Measurements from ENCODE around the gene MAP3K10.

The MAP3K10 gene

GRCh38 chr19:40251991-40252390 lies 60.8 kb downstream of the MAP3K10 start:
- no peak for FAIRE-seq

GRCh38 chr19:40252395-40252794 lies 61.2 kb downstream of the MAP3K10 start:
- no peak for FAIRE-seq

GRCh38 chr19:40253611-40254092 lies 62.4 kb downstream of the MAP3K10 start:
- FAIRE-seq = no peak

GRCh38 chr19:40254714-40255418 lies 63.6 kb downstream of the MAP3K10 start:
- no peak for FAIRE-seq

- FAIRE-seq = no peak
Observed at GRCh38 chr19:40255619-40256166, 64.5 kb downstream of the MAP3K10 start.

- FAIRE-seq = no peak
Observed at GRCh38 chr19:40256512-40256911, 65.3 kb downstream of the MAP3K10 start.

- FAIRE-seq = no peak
Observed at GRCh38 chr19:40257096-40257517, 65.9 kb downstream of the MAP3K10 start.

GRCh38 chr19:40261631-40262030 lies 70.4 kb downstream of the MAP3K10 start:
- no peak for FAIRE-seq

- FAIRE-seq = no peak
Observed at GRCh38 chr19:40262422-40262821, 71.2 kb downstream of the MAP3K10 start.

GRCh38 chr19:40263440-40264313 lies 72.5 kb downstream of the MAP3K10 start:
- FAIRE-seq = no peak

- FAIRE-seq = no peak
Observed at GRCh38 chr19:40264314-40265054, 73.3 kb downstream of the MAP3K10 start.
